SIG-M5 (cell line): ENCODE measurements around the gene ZNF19.

Experiments
- DNase-seq: peaks from one replicate; lab custom pipeline; 2025; lab: John Stamatoyannopoulos, UW

Gene ZNF19

DNA sequence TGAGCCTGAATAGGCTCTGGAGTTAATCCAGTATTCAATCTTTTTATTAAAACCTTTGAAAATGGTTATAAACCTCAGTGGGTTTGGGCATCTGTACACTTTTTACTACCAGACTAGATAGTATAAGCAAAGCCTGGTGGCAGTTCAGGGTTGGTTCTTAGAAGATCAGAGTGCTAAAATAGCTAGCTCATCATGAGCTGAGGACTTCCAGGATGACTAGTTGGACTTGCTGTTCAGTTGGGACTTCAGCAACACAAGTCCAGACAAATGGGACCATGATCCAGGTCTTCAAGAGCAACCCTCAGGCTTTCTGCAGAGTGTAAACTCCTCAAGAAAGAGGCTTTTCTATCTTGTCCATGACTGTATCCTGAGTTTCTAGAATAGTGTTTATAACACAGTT is 1.2 kb upstream of the ZNF19 start:
- no peak for DNase-seq

DNA sequence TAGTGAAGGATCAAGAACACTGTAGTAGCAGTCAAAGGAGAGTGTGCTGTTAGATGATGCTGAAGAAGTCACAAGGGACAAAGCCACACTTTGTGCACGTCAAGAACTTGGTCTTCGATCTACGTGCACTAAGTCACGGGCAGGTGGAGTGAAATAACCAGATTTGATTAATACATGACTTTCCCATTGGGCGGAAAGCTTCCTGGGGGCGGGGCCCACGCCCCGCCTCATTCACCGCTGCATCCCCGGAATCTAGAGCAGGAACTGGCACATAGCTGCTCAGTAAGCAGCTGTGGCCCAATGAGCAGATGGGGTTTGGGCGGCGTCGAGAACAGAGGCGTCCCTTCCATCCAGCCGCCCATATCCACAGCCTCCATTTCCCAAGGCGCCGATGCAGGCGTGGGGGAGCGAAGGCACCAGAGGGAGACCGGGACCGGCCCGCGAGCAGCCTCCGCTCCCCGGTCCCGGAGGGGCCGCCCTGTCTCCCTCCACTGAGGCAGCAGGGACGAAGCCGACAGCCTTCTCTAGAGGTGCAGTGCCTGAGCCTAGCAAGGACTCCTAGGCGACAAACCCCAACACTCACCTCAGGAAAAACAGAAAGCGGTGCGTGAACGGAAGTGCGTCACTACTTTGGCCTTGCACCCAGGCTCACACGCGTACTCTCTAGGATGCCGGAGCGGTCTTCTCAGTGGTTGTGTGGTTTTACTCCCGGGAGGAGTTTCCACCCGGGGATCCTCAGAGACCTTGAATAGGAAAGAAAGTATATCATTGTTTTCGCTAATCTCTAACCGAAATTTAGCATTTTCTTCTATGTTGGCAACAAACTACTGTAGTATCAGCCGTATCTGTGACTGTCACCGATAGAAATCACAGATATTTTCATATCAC is 4.9 kb downstream of the ZNF19 start:
- peak; percentile 23 for DNase-seq

DNA sequence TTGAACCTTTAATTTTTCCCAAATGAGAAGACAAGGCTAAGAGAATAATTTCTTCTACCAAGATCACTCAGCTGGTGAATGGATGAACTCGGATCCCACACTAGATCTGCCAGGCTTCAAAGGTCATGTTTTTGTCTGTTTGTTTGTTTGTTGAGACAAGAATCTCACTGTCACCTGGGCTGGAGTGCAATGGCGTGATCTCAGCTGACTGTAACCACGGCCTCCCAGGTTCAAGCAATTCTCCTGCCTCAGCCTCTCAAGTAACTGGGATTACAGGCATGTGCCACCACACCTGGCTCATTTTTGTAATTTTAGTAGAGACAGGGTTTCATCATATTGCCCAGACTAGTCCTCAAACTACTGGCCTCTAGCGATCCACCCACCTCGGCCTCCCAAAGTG is 6.6 kb downstream of the ZNF19 start:
- no peak for DNase-seq

- DNase-seq = no peak
These were observed 8.2 kb downstream of the ZNF19 start for GRCh38 chr16:71480956-71481355.

DNA sequence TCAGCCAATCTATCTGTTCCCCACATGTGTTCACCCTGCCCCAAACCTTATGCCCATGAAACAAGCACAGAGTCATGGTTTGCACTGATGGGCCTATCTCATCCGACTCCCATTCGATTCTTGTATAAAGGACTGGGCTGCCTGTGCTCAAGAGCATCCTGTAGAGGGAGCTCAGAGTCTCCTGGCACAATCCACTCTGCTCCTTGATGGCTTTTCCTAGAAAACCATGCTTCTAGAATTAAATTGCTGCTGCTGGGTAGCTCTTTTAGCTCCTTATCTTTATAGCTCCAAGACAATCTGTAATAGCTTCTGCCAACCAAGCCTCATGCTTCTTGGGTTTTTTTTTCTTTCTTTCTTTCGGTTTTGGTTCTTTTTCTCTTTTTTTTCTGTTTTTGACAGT is 9.7 kb downstream of the ZNF19 start:
- no peak for DNase-seq

- DNase-seq = no peak
These were observed 12.5 kb downstream of the ZNF19 start for GRCh38 chr16:71476457-71477124.

DNA sequence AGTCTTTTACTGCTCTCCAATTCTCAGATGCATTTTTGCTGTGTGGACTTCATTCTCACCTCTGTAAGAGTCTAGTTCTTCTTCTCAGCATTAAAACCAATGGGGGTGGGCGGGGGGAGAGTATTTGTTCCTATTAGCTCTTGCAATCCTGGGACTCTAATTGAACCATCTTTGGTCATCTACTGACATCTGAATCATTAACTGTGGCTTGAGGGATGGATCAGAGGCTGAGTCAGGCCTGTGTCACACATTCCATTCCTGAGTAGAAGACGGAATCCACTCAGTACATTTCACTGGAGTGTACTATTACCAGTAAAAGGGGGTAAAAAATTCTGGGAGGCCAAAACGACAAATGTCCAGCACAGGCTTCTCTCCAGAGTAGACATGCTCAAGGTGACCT is 14.3 kb downstream of the ZNF19 start:
- DNase-seq = no peak

- DNase-seq = no peak
These were observed 15.2 kb downstream of the ZNF19 start for GRCh38 chr16:71473891-71474290.

DNA sequence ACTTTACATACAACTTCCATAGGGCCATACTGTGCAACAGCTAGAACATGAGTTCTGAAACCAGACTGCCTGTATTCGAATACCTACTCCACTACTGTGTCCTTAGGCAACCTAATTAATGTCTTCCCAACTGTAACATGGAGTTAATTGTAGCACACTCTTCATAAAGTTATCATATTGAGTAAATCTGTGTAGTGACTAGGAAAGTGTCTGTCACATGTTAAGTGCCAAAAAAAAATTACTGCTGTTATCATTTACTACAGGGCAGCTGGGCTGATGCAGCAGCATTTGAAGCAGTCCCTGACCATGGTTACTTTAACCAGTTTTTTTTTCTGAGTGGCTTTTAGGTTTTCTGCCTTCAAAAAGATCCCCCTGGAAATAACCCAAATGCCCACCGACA is 16.2 kb downstream of the ZNF19 start:
- no peak for DNase-seq

DNA sequence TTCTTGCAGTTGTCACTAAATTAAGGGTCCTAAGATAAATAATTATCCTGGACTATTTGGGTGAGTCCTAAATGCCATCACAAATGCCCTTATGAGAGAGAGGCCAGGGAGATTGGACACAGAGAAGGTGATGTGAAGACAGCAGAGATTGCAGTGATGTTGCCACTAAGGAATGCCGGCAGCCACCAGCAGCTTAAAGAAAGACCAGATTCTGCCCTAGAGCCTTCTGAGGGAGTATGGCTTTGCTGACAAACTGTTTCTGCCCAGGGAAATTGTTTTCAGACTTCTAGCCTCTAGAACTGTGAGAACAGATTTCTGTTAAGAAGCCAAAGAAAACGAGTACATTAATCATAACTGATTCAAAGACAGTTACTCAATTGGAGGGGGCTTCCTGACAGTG is 17.1 kb downstream of the ZNF19 start:
- no peak for DNase-seq

DNA sequence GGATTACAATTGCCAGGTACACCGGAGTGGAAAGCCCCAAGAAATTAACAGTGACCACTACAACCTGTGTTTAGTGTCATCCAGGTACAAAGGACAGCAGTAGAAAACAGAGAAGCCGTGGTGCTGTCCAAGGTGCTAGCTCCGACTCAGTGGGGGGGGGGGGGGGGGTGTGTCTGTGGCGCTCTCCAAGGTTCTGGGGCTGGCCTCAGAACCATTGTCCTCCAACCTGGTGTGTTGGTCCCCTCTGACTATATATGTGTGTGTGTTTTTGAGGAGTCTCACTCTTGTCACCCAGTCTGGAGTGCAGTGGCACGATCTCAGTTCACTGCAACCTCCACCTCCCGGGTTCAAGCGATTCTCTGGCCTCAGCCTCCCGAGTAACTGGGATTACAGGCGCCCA is 21.3 kb downstream of the ZNF19 start:
- no peak for DNase-seq

DNA sequence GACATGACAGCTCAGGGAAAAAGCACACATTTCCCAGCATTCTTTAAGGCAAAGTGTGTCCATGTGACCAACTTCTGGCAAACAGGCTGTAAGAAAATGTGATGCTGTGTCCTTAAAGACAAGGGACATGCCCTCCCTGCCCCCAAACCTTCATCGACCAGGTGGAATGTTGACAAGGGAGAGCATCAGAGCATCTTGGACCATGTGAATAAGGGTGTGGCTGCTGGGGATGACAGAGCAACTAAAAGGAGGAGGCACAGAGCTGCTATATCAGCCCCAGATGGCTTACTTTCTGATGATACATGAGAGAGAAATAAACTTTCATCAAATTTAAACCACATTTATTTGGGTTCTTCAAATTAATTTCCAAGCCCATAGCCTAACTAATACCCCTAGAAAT is 24.9 kb downstream of the ZNF19 start:
- no peak for DNase-seq

DNA sequence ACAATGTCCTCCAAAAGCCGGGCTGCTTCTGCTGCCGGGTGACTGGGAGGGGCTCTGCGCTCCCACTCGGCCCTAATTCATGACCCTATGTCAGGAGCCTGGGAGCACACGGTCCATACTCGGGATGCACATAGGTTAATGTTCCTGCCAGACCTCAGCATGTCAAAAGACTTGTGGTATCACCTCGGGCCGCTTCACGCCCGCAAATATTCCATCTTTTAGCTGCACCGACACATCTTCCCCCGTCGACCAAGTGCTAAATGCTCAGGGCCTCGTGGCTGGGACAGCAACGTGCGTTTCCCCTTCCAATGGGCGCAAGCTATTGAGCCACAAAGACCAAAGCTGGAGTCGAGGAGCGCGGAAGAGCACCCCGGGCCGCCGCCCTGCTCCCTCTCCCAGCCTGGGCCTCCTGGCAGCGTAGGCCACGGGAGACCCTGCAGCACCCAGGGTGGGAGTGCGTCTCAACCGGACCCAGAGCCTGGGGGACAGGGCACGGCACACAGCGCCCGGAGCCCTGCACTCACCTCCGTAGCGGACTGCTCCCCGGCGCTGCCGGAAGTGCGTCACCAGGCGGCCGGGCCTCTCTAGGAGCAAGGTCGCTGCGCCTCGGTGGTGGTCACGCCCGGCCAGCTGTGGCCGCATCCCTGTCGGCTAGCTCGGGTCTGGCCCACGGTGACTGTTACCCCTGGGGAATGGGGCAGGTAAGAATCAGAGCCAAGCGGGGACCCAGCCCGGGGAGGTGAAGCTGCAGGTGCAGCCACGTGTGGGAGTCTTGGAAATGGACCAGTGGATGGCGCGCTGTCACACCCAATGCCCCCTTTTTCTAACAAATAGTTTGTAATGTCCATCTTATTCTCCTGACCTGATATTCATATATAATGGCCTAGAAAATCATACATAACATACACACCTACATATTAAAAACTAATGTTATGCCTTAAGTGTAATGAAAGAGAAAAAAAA is 27.2 kb downstream of the ZNF19 start, which contains the start of gene ZNF23:
Gene ZNF23 (minus strand): TSS at position 562 of the 963 bp plus-strand sequence. CDS start 5,451 bp downstream, outside the sequence.
- no peak for DNase-seq

GRCh38 chr16:71460941-71461340 is 28.2 kb downstream of the ZNF19 start:
- no peak for DNase-seq

DNA sequence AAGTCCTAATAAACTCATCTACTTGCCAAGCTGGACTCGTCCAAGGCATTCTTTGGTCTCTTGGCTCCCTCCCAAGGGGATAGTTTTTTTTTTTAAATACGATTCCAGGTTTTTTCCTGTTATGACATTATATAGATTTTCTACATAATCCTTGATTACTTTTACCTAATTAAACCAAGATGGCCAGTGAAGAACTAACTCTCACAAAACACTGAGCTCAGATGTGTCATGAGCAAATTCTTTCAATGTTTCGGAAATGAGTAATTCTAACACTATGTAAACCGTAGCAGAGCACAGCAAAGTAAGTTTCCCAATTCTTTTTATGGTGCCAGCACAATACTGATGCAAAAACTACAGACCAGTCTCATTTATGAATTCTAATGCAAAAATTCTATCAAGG is 28.9 kb downstream of the ZNF19 start:
- no peak for DNase-seq

DNA sequence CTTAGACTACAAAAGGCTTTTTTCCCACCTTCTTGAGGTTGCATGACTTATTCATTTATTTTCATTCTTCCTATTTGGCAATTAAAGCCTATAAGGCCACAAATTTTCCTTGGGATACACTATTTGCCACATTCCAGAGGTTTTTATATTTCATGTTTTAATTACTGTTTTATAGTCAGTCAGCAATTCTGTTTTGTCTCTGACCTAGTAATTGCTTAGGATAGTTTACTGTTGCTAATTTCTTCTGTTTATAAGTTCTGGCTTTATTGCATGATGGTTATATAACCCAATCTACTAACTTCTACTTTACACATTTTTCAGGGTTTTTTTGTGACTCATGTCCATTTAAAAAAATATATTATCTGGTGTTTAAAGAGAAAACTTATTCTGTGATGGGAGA is 29.6 kb downstream of the ZNF19 start:
- no peak for DNase-seq

GRCh38 chr16:71456801-71457200 is 32.3 kb downstream of the ZNF19 start:
- no peak for DNase-seq

DNA sequence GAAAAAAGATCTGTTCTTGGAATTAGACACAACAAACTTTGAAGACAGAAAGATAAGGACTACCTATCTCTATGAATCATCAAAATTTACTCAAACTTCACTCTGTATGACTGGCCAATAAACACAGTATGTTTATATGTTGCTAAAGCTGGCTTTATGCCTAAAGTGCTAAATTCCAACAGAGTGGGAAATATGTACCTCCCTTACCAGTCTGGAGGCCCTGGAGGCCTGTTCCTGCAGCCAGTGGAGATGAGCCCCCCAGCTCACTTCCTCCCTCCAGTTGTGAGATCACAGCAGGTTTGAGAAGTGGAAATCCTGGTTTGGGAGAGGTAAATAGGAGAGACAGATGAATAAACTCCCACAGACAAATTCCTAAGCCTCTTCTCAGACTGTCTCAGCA is 36.1 kb downstream of the ZNF19 start:
- DNase-seq = no peak

GRCh38 chr16:71449020-71449419 is 40.1 kb downstream of the ZNF19 start:
- no peak for DNase-seq

DNA sequence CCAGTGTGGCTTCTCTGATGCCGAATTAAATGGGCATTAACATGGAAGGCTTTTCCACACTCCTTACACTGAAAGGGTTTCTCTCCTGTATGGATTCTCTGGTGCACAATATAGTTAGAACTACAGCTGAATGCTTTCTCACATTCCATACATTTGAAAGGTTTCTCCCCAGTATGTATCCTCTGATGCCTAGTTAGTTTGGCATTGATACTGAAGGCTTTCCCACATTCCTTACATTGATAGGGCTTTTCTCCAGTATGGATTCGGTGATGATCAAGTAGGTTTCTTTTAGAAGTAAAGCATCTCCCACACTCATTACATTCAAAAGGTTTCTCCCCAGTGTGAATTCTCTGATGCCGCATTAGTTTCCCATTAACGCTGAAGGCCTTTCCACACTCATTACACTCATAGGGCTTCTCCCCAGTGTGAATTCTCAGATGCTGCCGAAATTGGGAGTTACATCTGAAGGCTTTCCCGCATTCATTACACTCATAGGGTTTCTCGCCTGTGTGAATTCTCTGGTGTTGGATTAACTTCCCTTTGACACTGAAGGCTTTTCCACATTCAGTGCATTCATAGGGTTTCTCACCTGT is 40.8 kb downstream of the ZNF19 start:
- no peak for DNase-seq

DNA sequence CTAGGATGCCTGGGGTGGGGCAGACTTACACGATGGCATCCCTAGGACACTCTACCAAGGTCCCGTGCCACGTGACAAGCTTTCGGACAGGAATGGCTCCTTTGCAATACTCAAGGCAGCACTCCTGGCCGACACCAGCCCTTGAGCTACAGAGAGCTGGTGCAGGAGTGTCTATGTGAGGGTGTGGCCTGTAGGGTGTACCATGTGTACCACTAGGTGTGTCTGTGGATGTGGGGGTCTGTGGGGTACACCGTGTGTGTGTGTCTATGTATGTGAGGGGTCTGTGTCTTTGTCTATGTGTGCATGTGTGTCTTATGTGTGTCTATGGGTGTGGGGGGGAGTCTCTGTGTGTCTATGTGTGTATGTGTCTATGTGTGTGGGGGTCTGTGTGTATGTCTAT is 45.4 kb downstream of the ZNF19 start:
- DNase-seq = no peak

- no peak for DNase-seq
These were observed 47.1 kb downstream of the ZNF19 start, which contains the start of gene TLE7 for GRCh38 chr16:71442051-71442440. TSS of gene TLE7 (minus strand) at chr16:71442054. CDS start at chr16:71433324, 8,730 bp downstream.
